ENCODE results near the gene S100A13. TPM values are rescaled to one million over a fixed set of nuclear protein-coding genes. Genes with fewer than 3 reads are reported as not detected.

The S100A13 gene
- total RNA-seq, 6 experiments from 2014 or later: 162 to 225 (median 208) TPM

DNA sequence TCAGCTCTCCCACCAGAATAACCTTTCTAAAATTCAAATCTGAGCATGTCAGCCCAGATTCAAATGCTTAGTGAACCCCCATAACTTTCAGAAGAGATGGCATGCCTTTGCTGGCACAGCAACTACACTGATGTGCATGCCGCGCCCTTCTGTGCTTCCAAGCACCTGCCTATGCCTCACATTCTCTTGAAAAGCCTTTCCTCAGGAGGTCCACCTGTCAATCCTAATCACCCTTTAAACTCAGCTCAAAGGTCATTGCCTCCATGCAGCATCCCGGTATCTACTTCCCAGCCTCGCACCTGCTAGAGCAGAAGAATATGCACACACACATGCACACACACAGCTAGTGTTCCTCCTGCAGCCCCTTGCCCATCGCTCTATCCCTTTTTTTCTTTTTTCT lies 56.4 kb downstream of the S100A13 start:
- peaks cover 63% of the 10 kb centered on the region for H3K4me1 Mint-ChIP-seq (ENCODE audit: low read depth)

DNA sequence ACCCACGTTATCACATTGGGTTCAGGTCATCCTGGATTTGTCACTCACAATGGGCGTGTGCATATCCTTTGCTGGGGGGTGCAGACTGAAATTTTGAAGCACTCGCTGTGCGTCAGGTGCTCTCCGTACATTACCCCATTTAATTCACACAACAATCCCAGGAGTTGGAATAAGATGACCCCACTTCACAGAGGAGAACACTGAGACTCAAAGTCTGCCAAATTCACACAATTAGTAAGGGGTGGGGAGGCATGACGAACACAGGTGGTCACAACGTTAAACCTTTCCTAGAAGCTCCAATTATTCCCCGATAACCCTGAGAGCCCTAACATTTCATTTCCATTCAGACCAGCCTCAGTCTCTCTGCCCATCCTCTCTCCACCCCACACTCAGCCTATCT lies 57.8 kb downstream of the S100A13 start:
- TF ChIP-seq, protein P1, sequence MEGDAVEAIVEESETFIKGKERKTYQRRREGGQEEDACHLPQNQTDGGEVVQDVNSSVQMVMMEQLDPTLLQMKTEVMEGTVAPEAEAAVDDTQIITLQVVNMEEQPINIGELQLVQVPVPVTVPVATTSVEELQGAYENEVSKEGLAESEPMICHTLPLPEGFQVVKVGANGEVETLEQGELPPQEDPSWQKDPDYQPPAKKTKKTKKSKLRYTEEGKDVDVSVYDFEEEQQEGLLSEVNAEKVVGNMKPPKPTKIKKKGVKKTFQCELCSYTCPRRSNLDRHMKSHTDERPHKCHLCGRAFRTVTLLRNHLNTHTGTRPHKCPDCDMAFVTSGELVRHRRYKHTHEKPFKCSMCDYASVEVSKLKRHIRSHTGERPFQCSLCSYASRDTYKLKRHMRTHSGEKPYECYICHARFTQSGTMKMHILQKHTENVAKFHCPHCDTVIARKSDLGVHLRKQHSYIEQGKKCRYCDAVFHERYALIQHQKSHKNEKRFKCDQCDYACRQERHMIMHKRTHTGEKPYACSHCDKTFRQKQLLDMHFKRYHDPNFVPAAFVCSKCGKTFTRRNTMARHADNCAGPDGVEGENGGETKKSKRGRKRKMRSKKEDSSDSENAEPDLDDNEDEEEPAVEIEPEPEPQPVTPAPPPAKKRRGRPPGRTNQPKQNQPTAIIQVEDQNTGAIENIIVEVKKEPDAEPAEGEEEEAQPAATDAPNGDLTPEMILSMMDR (IDR thresholded peaks at IDR 0.05): no peak
- no peak for DNase-seq
- Mint-ChIP-seq H3K27me3 (ENCODE audit: insufficient read depth) (peaks cover 1% of the 10 kb centered on the region), H3K4me1 (ENCODE audit: low read depth) (peaks cover 73% of the 10 kb centered on the region), H3K9me3 (no peaks in the 10 kb centered on the region), H3K4me3 (no peak overlapping the region), H3K36me3 (ENCODE audit: low read depth) (no peaks in the 10 kb centered on the region), H3K27ac (no peak overlapping the region)

More for the DNA sequence above, 56.4 kb downstream of the S100A13 start:
- Mint-ChIP-seq H3K9me3 (no peaks in the 10 kb centered on the region), H3K27ac (no peak overlapping the region; the same call in 1 of the 2 replicates), H3K27me3 (ENCODE audit: insufficient read depth) (no peaks in the 10 kb centered on the region; the same call in none of the 2 replicates), H3K4me3 (no peak overlapping the region), H3K36me3 (ENCODE audit: low read depth) (no peaks in the 10 kb centered on the region)
- TF ChIP-seq, protein P1 (IDR thresholded peaks at IDR 0.05): no peak
- DNase-seq: no peak

Other genes with a start within 250 kb of the S100A13 start
- not detected for gene S100A8, start 236.4 kb downstream of the S100A13 start, total RNA-seq (2021; fragmentation: NEBNext Ultra II Directional; extraction: Animal tissue kit (Norgen Biotek cat#: 25700))
- not detected for gene S100A7A, start 211.0 kb downstream of the S100A13 start, total RNA-seq (2021; fragmentation: NEBNext Ultra II Directional; extraction: Animal tissue kit (Norgen Biotek cat#: 25700))
- gene S100A7, start 166.9 kb downstream of the S100A13 start, total RNA-seq (2021; fragmentation: NEBNext Ultra II Directional; extraction: Animal tissue kit (Norgen Biotek cat#: 25700)): not detected
- 1,000 to 10,000 TPM; 1,971 to 2,311 (median 2,129) TPM for gene S100A6, start 91.5 kb downstream of the S100A13 start, total RNA-seq (2021; fragmentation: NEBNext Ultra II Directional; extraction: Animal tissue kit (Norgen Biotek cat#: 25700))
- 1 to 10 TPM in 1 of 6 experiments, under 1 TPM in 5; 0.40 to 1.2 (median 0.71) TPM for gene S100A5, start 86.6 kb downstream of the S100A13 start, total RNA-seq (2021; fragmentation: NEBNext Ultra II Directional; extraction: Animal tissue kit (Norgen Biotek cat#: 25700))
- gene S100A4, start 81.7 kb downstream of the S100A13 start, total RNA-seq (2021; fragmentation: NEBNext Ultra II Directional; extraction: Animal tissue kit (Norgen Biotek cat#: 25700)): 100 to 1,000 TPM; 394 to 846 (median 814) TPM
- 1 to 10 TPM; 3.4 to 5.6 (median 5.1) TPM for gene S100A3, start 78.2 kb downstream of the S100A13 start, total RNA-seq (2021; fragmentation: NEBNext Ultra II Directional; extraction: Animal tissue kit (Norgen Biotek cat#: 25700))
- 10 to 100 TPM in 4 of 6 experiments, 1 to 10 TPM in 2; 7.4 to 12.5 (median 10.4) TPM for gene S100A2, start 61.7 kb downstream of the S100A13 start, total RNA-seq (2021; fragmentation: NEBNext Ultra II Directional; extraction: Animal tissue kit (Norgen Biotek cat#: 25700))
- 100 to 1,000 TPM; 235 to 351 (median 258) TPM for gene S100A16, start 14.4 kb downstream of the S100A13 start, total RNA-seq (2021; fragmentation: NEBNext Ultra II Directional; extraction: Animal tissue kit (Norgen Biotek cat#: 25700))
- under 1 TPM in 1 of 6 experiments, not detected in 5; 0.54 TPM for gene S100A14, start 11.2 kb downstream of the S100A13 start, total RNA-seq (2021; fragmentation: NEBNext Ultra II Directional; extraction: Animal tissue kit (Norgen Biotek cat#: 25700))
- under 1 TPM in 3 of 6 experiments, not detected in 3; 0.59 to 0.96 (median 0.82) TPM for gene S100A1, start 929 bp upstream of the S100A13 start, total RNA-seq (2021; fragmentation: NEBNext Ultra II Directional; extraction: Animal tissue kit (Norgen Biotek cat#: 25700))
- 10 to 100 TPM; 48.1 to 57.9 (median 53.9) TPM for gene CHTOP, start 6.6 kb upstream of the S100A13 start, total RNA-seq (2021; fragmentation: NEBNext Ultra II Directional; extraction: Animal tissue kit (Norgen Biotek cat#: 25700))
- gene SNAPIN, start 31.2 kb upstream of the S100A13 start, total RNA-seq (2021; fragmentation: NEBNext Ultra II Directional; extraction: Animal tissue kit (Norgen Biotek cat#: 25700)): 10 to 100 TPM; 40.7 to 46.7 (median 42.4) TPM
- gene ILF2, start 43.5 kb upstream of the S100A13 start, total RNA-seq (2021; fragmentation: NEBNext Ultra II Directional; extraction: Animal tissue kit (Norgen Biotek cat#: 25700)): 100 to 1,000 TPM; 127 to 169 (median 156) TPM
- gene NPR1, start 51.2 kb upstream of the S100A13 start, total RNA-seq (2021; fragmentation: NEBNext Ultra II Directional; extraction: Animal tissue kit (Norgen Biotek cat#: 25700)): under 1 TPM in 1 of 6 experiments, not detected in 5; 0.05 TPM
- 10 to 100 TPM; 33.6 to 43.8 (median 36.4) TPM for gene INTS3, start 100.5 kb upstream of the S100A13 start, total RNA-seq (2021; fragmentation: NEBNext Ultra II Directional; extraction: Animal tissue kit (Norgen Biotek cat#: 25700))
- gene SLC27A3, start 147.9 kb upstream of the S100A13 start, total RNA-seq (2021; fragmentation: NEBNext Ultra II Directional; extraction: Animal tissue kit (Norgen Biotek cat#: 25700)): 1 to 10 TPM; 5.0 to 7.0 (median 6.1) TPM